Fibroblast of peridontal ligament (primary cell): ENCODE measurements around the gene GLIS1.
A peak's percentile ranks its signal among the peaks of the same experiment; 100 is the strongest.

Experiments used
- DNase-seq: peaks from one replicate; pipeline ENCODE4 v3.0.0-alpha.2; 2010; ENCODE audit errors: extremely low read depth

The GLIS1 gene

DNA sequence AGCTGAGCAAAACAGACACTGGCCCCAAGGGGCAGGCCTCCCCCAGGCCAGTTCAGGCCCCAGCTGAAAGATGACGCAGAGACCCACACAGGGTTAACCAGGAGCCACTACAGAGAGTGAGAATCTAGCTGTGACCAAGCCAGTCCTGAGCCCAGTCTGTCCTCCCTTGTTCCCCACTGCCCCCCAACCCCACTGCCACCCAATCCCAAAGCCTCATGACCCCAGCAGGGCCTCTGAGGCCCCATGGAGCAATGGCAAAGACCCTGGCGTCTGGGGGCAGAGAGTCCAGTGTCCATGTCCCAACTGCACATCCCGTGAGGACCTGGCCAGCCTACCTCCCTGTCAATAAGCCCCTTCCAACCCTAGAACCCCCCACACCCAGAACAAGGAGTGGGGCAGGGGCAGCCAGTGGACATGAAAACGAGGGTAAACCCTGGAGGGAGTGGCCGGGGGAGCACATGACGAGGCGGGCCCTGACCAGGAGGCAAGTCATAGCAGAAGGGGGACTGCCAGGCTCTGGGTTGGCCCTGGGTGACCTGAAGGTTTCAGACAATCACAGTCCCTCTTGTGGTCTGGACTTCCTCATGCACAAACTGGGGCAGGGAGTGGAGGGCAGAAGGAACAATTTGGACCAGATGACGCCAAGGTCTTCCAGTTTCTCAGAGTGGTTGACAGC is 100.5 kb downstream of the GLIS1 start:
- no peak for DNase-seq

GRCh38 chr1:53637511-53638359 is 101.2 kb downstream of the GLIS1 start:
- no peak for DNase-seq

DNA sequence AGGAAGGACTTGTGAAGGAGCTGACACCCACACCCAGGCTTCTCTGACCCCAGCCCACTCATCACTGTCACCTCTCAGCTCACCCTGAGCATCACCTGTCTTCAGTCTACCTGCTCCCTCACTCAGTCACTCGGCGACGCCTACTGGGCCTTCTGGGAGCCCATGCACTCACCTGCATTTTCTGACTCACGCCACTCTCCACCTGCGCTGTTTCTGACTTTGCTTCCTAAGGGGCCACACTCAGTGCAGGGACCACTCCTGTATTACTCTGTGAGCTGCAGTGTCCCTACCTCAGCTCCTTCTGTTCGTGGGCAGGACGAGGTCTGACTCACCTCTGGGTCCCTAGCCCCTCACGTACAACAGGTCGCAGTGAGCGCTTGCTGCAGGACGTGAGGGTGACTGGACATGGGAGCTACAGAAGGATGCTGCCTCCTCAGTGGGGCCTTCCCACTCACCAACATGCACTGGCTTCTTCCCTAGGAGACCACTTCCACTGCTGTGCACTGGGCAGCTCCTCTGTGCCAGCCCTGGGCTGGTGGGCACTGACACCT is 102.3 kb downstream of the GLIS1 start:
- DNase-seq, result no peak

DNA sequence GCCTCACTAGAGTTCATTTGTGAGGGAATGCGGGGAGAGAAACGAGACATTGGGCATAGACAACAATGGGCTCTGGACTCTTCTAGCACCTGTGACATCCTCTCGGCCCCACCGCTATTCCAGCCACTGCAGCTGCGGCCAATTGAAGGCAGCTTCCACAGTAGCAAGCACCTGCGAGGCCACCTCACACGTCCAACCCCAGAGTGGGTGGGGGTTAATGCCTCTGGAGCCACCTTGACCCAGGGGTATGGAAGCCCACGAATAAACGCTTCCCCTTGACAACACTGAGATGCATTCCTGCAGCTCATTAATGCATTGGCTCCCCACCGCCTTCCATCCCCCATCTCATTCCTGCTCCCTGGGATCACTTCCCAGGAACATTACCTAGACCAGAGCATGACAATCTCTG is 104.4 kb downstream of the GLIS1 start:
- no peak for DNase-seq

GRCh38 chr1:53633073-53633704 is 105.8 kb downstream of the GLIS1 start:
- DNase-seq, result no peak

DNA sequence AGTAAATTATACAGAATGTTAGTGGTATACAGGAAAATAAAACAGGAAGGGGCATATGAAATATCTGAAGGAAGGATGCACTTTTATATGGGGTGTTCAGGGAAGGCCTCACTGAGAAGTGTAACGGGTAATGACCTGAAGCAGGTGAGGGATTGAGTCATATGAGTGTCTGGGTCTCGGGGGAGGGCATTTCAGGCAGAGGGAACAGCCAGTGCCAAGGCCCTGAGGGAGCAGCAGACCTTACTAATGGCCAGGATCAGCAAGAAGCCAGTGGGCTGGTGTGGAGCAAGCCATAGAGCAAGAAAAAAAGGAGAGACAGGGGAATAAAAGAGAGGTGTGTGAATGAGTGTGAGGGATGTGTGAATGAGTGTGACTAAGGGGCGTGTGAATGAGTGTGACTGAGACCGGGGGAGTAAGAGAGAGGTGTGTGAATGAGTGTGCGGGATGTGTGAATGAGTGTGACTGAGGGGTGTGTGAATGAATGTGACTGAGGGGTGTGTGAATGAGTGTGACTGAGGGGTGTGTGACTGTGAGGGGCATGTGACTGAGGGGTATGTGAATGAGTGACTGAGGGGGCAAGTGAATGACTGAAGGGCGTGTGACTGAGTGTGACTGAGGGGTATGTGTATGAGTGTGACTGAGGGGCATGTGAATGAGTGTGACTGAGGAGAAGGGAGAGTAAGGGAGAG is 107.2 kb downstream of the GLIS1 start:
- DNase-seq, result no peak

DNA sequence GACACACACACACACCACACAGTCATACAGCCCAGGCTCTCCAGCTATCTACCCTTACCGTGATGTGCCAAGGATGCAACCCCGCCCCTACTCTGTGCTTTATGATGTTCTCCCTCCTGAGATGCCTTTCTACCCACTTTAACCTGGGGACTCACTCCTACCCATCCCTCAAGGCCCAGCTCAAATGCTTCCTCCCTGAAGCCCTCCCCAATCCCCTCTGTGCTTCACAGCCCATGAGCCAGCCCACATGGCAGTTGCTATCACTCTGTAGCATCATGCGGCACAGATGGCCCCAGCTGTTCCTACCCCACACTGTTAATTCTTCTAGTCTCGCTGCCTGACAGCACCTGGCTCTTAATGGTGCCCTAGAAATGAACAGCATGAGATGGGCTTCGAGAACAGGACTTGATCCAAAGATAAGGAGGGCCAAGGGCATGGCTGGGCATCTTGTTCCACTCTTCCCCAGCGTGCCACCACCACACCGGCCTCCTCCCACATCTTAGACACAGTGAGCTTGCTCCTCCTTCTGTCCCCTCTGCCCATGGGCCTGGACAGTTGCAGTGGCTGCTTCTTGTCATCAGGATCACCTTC is 109.8 kb downstream of the GLIS1 start:
- no peak for DNase-seq

GRCh38 chr1:53628286-53628955 is 110.5 kb downstream of the GLIS1 start:
- DNase-seq, result no peak

- no peak for DNase-seq
Observed at GRCh38 chr1:53627666-53628065, 111.3 kb downstream of the GLIS1 start.

DNA sequence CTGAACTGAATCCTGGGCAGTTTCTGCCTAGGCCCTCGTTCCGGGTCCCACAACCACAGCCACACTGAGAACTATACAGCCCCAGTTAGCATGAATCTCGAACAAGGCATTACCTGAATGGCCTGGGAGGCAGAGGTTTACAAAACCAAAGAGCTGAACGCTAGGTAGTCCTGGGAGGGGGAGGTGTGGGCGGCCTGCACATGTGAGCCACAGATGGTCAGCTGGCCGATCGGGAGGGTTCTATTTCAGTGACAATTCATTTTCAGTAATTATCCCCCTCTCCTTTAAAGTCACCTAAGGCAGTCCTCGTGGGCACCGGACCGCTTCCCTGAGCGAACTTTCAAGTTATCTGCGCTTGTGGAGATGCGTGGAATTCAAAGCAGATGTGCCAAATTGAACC is 111.9 kb downstream of the GLIS1 start:
- no peak for DNase-seq

- no peak for DNase-seq
Observed at GRCh38 chr1:53626616-53627015, 112.3 kb downstream of the GLIS1 start.

GRCh38 chr1:53625766-53626520 is 113.0 kb downstream of the GLIS1 start:
- DNase-seq, result peak; percentile 33

DNA sequence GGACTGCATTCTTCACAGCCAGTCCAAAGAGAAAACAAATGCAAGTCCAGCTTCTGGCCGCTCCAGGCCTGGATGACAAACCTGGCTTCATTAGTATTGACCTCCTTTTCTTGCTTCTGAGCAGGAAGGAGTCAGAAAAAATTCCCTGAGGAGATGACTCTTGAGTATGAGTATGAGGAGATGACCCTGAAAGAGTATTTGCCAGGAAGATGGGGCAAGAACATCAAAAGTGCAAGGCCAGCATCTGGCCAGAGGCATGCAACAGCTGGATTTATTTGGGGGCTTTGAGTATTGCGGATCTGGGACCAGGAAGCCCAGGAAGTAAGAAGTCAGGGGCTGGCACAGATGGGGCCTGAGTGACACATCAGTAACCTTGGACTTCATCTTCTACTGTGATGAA is 113.9 kb downstream of the GLIS1 start:
- DNase-seq, result peak; percentile 95

DNA sequence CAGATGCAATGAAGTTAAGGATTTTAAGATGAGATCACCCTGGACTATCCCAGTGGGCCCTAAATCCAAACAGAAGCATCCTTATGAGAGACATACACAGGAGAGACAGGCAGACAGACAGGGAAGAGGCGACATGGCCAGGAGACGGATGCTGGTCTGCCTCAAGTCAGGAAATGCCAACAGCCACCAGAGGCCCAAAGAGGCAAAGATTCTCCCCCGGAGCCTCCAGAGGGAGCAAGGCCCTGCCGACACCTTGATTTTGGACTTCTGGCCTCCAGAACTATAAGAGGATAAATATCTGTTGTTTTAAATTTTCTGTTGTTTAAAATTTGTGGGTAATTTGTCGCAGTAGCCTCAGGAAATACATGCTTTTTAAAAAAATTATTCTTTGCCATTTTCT is 116.4 kb downstream of the GLIS1 start:
- DNase-seq, result no peak

- DNase-seq, result no peak
Observed at GRCh38 chr1:53621144-53621543, 117.8 kb downstream of the GLIS1 start.

- peak; percentile 7 for DNase-seq
Observed at GRCh38 chr1:53620061-53620855, 118.7 kb downstream of the GLIS1 start.

- DNase-seq, result no peak
Observed at GRCh38 chr1:53619367-53620060, 119.5 kb downstream of the GLIS1 start.

GRCh38 chr1:53618500-53619366 is 120.2 kb downstream of the GLIS1 start:
- DNase-seq, result no peak
